Measurements from ENCODE around the gene GRK7. TPM values are rescaled to one million over a fixed set of nuclear protein-coding genes. Genes with fewer than 3 reads are reported as not detected.
"Not testable (repeated sequence)": the region's sequence is repeated elsewhere in the genome, so short reads cannot be mapped to it uniquely, and the experiment has no call there.

Gene GRK7
- total RNA-seq, 1 experiment from 2014 or later, result not detected

GRCh38 chr3:141753399-141753798 lies 9.8 kb upstream of the GRK7 start:
- no peaks in the 10 kb centered on the region for H3K9me3 Mint-ChIP-seq (ENCODE audit: low read depth, unreplicated experiment)
- no peak overlapping the region for H3K4me3 Mint-ChIP-seq (ENCODE audit: low read depth, unreplicated experiment)
- CTCF ChIA-PET, result interaction anchor here (1.3 kb wide), 1 partner anchor 15 kb away, joined by 3 read pairs; no protein-coding TSS in a partner anchor
- intact Hi-C loops (cut with micrococcal nuclease; ENCODE audit: unreplicated experiment), result no loop called here
- no peaks in the 10 kb centered on the region for H3K4me1 Mint-ChIP-seq (ENCODE audit: low read depth, unreplicated experiment)
- H3K27ac Mint-ChIP-seq (ENCODE audit: unreplicated experiment), result no peak overlapping the region
- H3K27me3 Mint-ChIP-seq (ENCODE audit: unreplicated experiment), result no peaks in the 10 kb centered on the region
- no peak for DNase-seq
- H3K36me3 Mint-ChIP-seq (ENCODE audit: insufficient read depth, unreplicated experiment), result peaks cover 7% of the 10 kb centered on the region
- BruUV-seq (replicated peaks), result no TSS peak
- TF ChIP-seq, protein P1, sequence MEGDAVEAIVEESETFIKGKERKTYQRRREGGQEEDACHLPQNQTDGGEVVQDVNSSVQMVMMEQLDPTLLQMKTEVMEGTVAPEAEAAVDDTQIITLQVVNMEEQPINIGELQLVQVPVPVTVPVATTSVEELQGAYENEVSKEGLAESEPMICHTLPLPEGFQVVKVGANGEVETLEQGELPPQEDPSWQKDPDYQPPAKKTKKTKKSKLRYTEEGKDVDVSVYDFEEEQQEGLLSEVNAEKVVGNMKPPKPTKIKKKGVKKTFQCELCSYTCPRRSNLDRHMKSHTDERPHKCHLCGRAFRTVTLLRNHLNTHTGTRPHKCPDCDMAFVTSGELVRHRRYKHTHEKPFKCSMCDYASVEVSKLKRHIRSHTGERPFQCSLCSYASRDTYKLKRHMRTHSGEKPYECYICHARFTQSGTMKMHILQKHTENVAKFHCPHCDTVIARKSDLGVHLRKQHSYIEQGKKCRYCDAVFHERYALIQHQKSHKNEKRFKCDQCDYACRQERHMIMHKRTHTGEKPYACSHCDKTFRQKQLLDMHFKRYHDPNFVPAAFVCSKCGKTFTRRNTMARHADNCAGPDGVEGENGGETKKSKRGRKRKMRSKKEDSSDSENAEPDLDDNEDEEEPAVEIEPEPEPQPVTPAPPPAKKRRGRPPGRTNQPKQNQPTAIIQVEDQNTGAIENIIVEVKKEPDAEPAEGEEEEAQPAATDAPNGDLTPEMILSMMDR (IDR thresholded peaks at IDR 0.05; ENCODE audit: unreplicated experiment), result no peak

DNA sequence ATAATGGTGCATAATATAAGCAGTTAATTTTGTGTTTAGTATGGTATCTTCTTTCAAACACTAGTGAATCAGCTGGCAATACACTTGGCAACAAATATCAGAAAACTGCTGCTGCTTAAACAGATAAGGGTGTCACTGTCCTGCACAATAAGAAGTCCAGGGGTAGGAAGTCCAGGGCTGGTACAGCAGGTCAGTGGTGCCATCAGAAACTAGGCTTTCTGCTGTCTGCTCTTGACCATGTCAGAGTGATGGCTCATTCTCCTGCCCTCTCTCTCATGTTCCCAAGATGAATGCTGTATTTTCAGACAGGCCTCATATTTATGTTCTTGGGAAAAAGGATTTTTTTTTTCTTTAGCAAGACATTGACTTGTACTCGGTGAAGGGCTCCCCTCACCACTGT lies 9.2 kb upstream of the GRK7 start:
- Mint-ChIP-seq H3K4me3 (ENCODE audit: low read depth, unreplicated experiment) (no peak overlapping the region), H3K27me3 (ENCODE audit: unreplicated experiment) (no peaks in the 10 kb centered on the region), H3K9me3 (ENCODE audit: low read depth, unreplicated experiment) (no peaks in the 10 kb centered on the region), H3K27ac (ENCODE audit: unreplicated experiment) (no peak overlapping the region), H3K36me3 (ENCODE audit: insufficient read depth, unreplicated experiment) (peaks cover under 1% of the 10 kb centered on the region), H3K4me1 (ENCODE audit: low read depth, unreplicated experiment) (no peaks in the 10 kb centered on the region)
- DNase-seq, result no peak
- BruUV-seq (replicated peaks), result no TSS peak
- TF ChIP-seq, protein P1 (IDR thresholded peaks at IDR 0.05; ENCODE audit: unreplicated experiment), result no peak
- CTCF ChIA-PET, result no interaction called here
- intact Hi-C loops (cut with micrococcal nuclease; ENCODE audit: unreplicated experiment), result no loop called here

DNA sequence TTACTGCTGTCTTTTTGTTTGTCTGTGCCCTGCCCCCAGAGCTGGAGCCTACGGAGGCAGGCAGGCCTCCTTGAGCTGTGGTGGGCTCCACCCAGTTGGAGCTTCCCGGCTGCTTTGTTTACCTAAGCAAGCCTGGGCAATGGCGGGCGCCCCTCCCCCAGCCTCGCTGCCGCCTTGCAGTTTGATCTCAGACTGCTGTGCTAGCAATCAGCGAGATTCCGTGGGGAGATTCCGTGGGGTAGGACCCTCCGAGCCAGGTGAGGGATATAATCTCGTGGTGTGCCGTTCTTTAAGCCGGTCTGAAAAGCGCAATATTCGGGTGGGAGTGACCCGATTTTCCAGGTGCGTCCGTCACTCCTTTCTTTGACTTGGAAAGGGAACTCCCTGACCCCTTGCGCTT lies 656 bp upstream of the GRK7 start:
- H3K4me1 Mint-ChIP-seq (ENCODE audit: low read depth, unreplicated experiment); intact Hi-C loops (cut with micrococcal nuclease; ENCODE audit: unreplicated experiment); H3K4me3 Mint-ChIP-seq (ENCODE audit: low read depth, unreplicated experiment); DNase-seq; H3K27ac Mint-ChIP-seq (ENCODE audit: unreplicated experiment); BruUV-seq (replicated peaks); H3K27me3 Mint-ChIP-seq (ENCODE audit: unreplicated experiment); CTCF ChIA-PET; H3K36me3 Mint-ChIP-seq (ENCODE audit: insufficient read depth, unreplicated experiment); H3K9me3 Mint-ChIP-seq (ENCODE audit: low read depth, unreplicated experiment): not testable (repeated sequence)

- H3K36me3 Mint-ChIP-seq (ENCODE audit: insufficient read depth, unreplicated experiment), result no peaks in the 10 kb centered on the region
- H3K27ac Mint-ChIP-seq (ENCODE audit: unreplicated experiment), result no peak overlapping the region
- H3K9me3 Mint-ChIP-seq (ENCODE audit: low read depth, unreplicated experiment), result no peaks in the 10 kb centered on the region
- BruUV-seq (replicated peaks), result no TSS peak
- CTCF ChIA-PET, result no interaction called here
- H3K27me3 Mint-ChIP-seq (ENCODE audit: unreplicated experiment), result peaks cover 10% of the 10 kb centered on the region
- TF ChIP-seq, protein P1 (IDR thresholded peaks at IDR 0.05; ENCODE audit: unreplicated experiment), result no peak
- intact Hi-C loops (cut with micrococcal nuclease; ENCODE audit: unreplicated experiment), result no loop called here
- no peaks in the 10 kb centered on the region for H3K4me1 Mint-ChIP-seq (ENCODE audit: low read depth, unreplicated experiment)
- H3K4me3 Mint-ChIP-seq (ENCODE audit: low read depth, unreplicated experiment), result no peak overlapping the region
- DNase-seq, result no peak
Measured at GRCh38 chr3:141764045-141764444, 837 bp downstream of the GRK7 start.

DNA sequence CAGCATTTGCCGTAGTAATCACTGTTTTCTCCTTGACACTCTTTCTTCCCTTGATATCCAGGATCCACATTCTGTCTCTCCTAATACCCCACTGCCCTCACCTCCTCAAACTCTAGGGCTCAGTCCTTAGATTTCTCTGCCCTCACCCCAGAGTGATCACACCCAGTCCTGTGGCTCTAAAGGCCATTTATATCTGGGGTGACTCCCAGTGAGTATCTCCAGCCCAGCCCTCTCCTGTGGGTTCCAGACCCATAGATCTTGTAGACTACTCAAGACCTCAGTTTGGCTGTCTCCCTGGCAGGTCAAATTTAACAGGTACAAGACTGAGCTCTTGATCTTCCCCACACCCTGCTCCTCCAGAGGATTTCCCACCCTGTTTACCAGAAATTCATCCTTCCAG lies 1.3 kb downstream of the GRK7 start:
- Mint-ChIP-seq H3K9me3 (ENCODE audit: low read depth, unreplicated experiment) (no peaks in the 10 kb centered on the region), H3K4me3 (ENCODE audit: low read depth, unreplicated experiment) (no peak overlapping the region), H3K27me3 (ENCODE audit: unreplicated experiment) (peaks cover 15% of the 10 kb centered on the region), H3K4me1 (ENCODE audit: low read depth, unreplicated experiment) (no peaks in the 10 kb centered on the region), H3K36me3 (ENCODE audit: insufficient read depth, unreplicated experiment) (no peaks in the 10 kb centered on the region), H3K27ac (ENCODE audit: unreplicated experiment) (no peak overlapping the region)
- intact Hi-C loops (cut with micrococcal nuclease; ENCODE audit: unreplicated experiment), result no loop called here
- BruUV-seq (replicated peaks), result no TSS peak
- TF ChIP-seq, protein P1 (IDR thresholded peaks at IDR 0.05; ENCODE audit: unreplicated experiment), result no peak
- CTCF ChIA-PET, result no interaction called here
- no peak for DNase-seq

Measured in Calu3 (cell line).